HFFc6 (cell line): ENCODE measurements around the gene RSPO1. TPM values are rescaled to one million over a fixed set of nuclear protein-coding genes. Genes with fewer than 3 reads are reported as not detected.

Experiments
- DNase-seq: peaks from one replicate; pipeline ENCODE4 v3.0.0-alpha.2; 2018
- H3K27ac Mint-ChIP-seq: 2 replicates; pipeline ENCODE4 v1.8.0; 2020; ENCODE audit warnings: mild to moderate bottlenecking, mixed read lengths
- H3K27me3 Mint-ChIP-seq: 2 replicates; pipeline ENCODE4 v1.8.0; 2021; ENCODE audit warnings: mild to moderate bottlenecking, moderate library complexity, mixed read lengths; ENCODE audit not compliant: insufficient read depth
- H3K36me3 Mint-ChIP-seq: 2 replicates; pipeline ENCODE4 v1.8.0; 2021; ENCODE audit warnings: low read depth, mixed read lengths
- H3K4me1 Mint-ChIP-seq: 2 replicates; pipeline ENCODE4 v1.8.0; 2020; ENCODE audit warnings: low read depth, mixed read lengths
- H3K4me3 Mint-ChIP-seq: 2 replicates; pipeline ENCODE4 v1.8.0; 2020; ENCODE audit warnings: mild to moderate bottlenecking, moderate library complexity, mixed read lengths
- H3K9me3 Mint-ChIP-seq: 2 replicates; pipeline ENCODE4 v1.8.0; 2020; ENCODE audit warnings: mild to moderate bottlenecking, mixed read lengths
- CTCF ChIP-seq: fragments of 200-600 bp; sonication (generic); IDR thresholded peaks from 2 replicates; pipeline ENCODE4 v1.5.0; 2021; ENCODE audit warnings: antibody characterized with exemption, mild to moderate bottlenecking
- total RNA-seq, 6 experiments: library from RNA; stranded (reverse); fragmentation: NEBNext Ultra II Directional; extraction: Animal tissue kit (Norgen Biotek cat#: 25700); gene quantifications; 2 replicates in 1 of 6; 3 replicates in 5 of 6; pipeline ENCODE4 v1.2.3, GENCODE V29; 2021

The RSPO1 gene
- total RNA-seq, 6 experiments from 2014 or later, result not detected

- Mint-ChIP-seq H3K27ac (peak overlapping the region; percentile 92), H3K4me3 (peak overlapping the region; percentile 63), H3K4me1 (peaks cover 39% of the 10 kb centered on the region), H3K36me3 (peaks cover 68% of the 10 kb centered on the region), H3K27me3 (no peaks in the 10 kb centered on the region), H3K9me3 (no peaks in the 10 kb centered on the region)
- peak; percentile 90 for DNase-seq
- no peak for TF ChIP-seq CTCF
These were observed 59.7 kb downstream of the RSPO1 start for GRCh38 chr1:37574834-37575480.

DNA sequence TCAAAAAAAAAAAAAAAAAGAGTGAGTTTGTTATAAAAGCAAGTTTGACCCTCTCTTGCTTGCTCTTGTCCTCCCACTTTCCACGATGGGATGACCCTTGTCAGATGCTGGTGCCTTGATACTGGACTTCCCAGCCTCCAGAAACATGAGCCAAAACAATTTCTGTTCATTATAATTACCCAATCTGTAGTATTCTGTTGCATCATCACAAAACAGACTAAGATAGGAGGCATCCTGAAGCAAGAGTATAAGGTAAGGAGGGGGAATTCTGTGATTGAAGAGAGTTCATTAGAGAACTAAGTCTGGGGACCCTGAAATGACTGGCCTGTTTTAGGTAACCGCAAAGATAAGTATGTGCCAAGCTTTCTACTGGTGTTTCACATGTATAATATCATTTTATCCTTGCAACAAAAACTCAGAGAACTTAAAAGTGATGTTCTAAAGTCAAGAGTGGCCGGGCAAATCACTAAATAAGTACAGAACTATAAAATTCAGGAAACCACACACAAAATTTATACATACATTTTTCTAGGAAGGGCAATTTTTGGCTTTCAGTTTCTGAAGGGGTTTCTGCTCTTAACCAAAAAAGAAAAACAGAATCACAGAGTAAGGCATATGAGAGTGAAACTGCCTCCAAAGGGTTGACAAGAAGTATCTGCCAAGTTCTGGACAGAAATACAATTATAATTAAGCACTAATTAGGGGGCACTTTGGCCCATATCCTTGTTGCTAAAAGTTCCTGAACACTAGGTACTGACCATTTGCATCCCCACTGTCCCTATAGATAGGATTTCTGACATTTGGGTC lies 64.0 kb downstream of the RSPO1 start:
- H3K36me3 Mint-ChIP-seq, result peaks cover 71% of the 10 kb centered on the region

GRCh38 chr1:37567023-37567422 lies 67.7 kb downstream of the RSPO1 start:
- no peak for DNase-seq
- Mint-ChIP-seq H3K4me1 (peaks cover 1% of the 10 kb centered on the region), H3K36me3 (peaks cover 59% of the 10 kb centered on the region)

More for the DNA sequence above, 64.0 kb downstream of the RSPO1 start:
- H3K4me1 Mint-ChIP-seq, result peaks cover 17% of the 10 kb centered on the region
- H3K9me3 Mint-ChIP-seq, result no peaks in the 10 kb centered on the region
- H3K4me3 Mint-ChIP-seq, result no peak overlapping the region
- no peak for DNase-seq
- no peak for TF ChIP-seq CTCF
- no peak overlapping the region for H3K27ac Mint-ChIP-seq
- no peaks in the 10 kb centered on the region for H3K27me3 Mint-ChIP-seq

GRCh38 chr1:37564892-37565291 lies 69.8 kb downstream of the RSPO1 start:
- peaks cover 5% of the 10 kb centered on the region for H3K4me1 Mint-ChIP-seq
- no peaks in the 10 kb centered on the region for H3K27me3 Mint-ChIP-seq
- no peak overlapping the region for H3K27ac Mint-ChIP-seq
- DNase-seq, result no peak
- no peaks in the 10 kb centered on the region for H3K9me3 Mint-ChIP-seq
- peaks cover 44% of the 10 kb centered on the region for H3K36me3 Mint-ChIP-seq
- TF ChIP-seq CTCF, result no peak
- H3K4me3 Mint-ChIP-seq, result no peak overlapping the region

More at GRCh38 chr1:37567023-37567422, 67.7 kb downstream of the RSPO1 start:
- Mint-ChIP-seq H3K9me3 (no peaks in the 10 kb centered on the region), H3K27me3 (no peaks in the 10 kb centered on the region), H3K4me3 (no peak overlapping the region), H3K27ac (no peak overlapping the region)
- TF ChIP-seq CTCF, result no peak

GRCh38 chr1:37562984-37563383 lies 71.7 kb downstream of the RSPO1 start:
- no peak overlapping the region; the same call in 1 of the 2 replicates for H3K27ac Mint-ChIP-seq
- peaks cover 5% of the 10 kb centered on the region for H3K4me1 Mint-ChIP-seq
- no peak for TF ChIP-seq CTCF
- DNase-seq, result no peak
- no peaks in the 10 kb centered on the region for H3K9me3 Mint-ChIP-seq
- H3K27me3 Mint-ChIP-seq, result no peaks in the 10 kb centered on the region
- H3K36me3 Mint-ChIP-seq, result peaks cover 25% of the 10 kb centered on the region
- no peak overlapping the region for H3K4me3 Mint-ChIP-seq

Other genes starting within 250 kb of the RSPO1 start
- gene ZC3H12A, start 160.3 kb downstream of the RSPO1 start, total RNA-seq, result 1 to 10 TPM; 5.6 to 7.0 (median 6.3) TPM
- gene MEAF6, start 120.1 kb downstream of the RSPO1 start, total RNA-seq, result 10 to 100 TPM; 52.6 to 63.8 (median 56.9) TPM
- gene SNIP1, start 80.6 kb downstream of the RSPO1 start, total RNA-seq, result 10 to 100 TPM; 15.7 to 19.3 (median 18.0) TPM
- gene DNALI1, start 78.0 kb downstream of the RSPO1 start, total RNA-seq, result 1 to 10 TPM; 1.3 to 2.4 (median 1.9) TPM
- gene GNL2, start 39.0 kb downstream of the RSPO1 start, total RNA-seq, result 10 to 100 TPM; 48.3 to 61.7 (median 57.0) TPM
- gene CDCA8, start 57.6 kb upstream of the RSPO1 start, total RNA-seq, result 10 to 100 TPM; 20.3 to 44.3 (median 41.3) TPM
- gene EPHA10, start 130.2 kb upstream of the RSPO1 start, total RNA-seq, result not detected
- 10 to 100 TPM in 3 of 6 experiments, 1 to 10 TPM in 3; 9.5 to 11.1 (median 9.9) TPM for gene MANEAL, start 159.0 kb upstream of the RSPO1 start, total RNA-seq
- 10 to 100 TPM; 60.6 to 97.1 (median 68.2) TPM for gene C1orf122, start 172.9 kb upstream of the RSPO1 start, total RNA-seq
- gene YRDC, start 173.3 kb upstream of the RSPO1 start, total RNA-seq, result 10 to 100 TPM; 17.5 to 22.7 (median 20.4) TPM
- gene MTF1, start 224.7 kb upstream of the RSPO1 start, total RNA-seq, result 10 to 100 TPM; 20.2 to 24.4 (median 22.2) TPM